GM12878 (cell line): Measurements from ENCODE around the gene CD82.

ENCODE experiments used
- HDGF ChIP-seq: fragments of 450-650 bp; IDR thresholded peaks from 2 replicates; pipeline ENCODE4 v1.6.1; 2016; ENCODE audit warnings: antibody characterized with exemption
- NFIC ChIP-seq: IDR thresholded peaks from 2 replicates; pipeline ENCODE4 v1.6.1; 2012; ENCODE audit warnings: low read depth, mild to moderate bottlenecking, inconsistent platforms, low read length, moderate library complexity
- NR2C1 ChIP-seq: fragments of 450-650 bp; IDR thresholded peaks from 2 replicates; pipeline ENCODE4 v1.6.1; 2017; ENCODE audit warnings: antibody characterized with exemption, mild to moderate bottlenecking, moderate library complexity
- RFX5 ChIP-seq: IDR thresholded peaks from 2 replicates; pipeline ENCODE4 v1.6.1; 2011; ENCODE audit warnings: low read depth, low read length, improper control_type of control experiment
- STAT1 ChIP-seq: fragments of 450-650 bp; conservative IDR thresholded peaks from 2 replicates; pipeline ENCODE4 v1.6.1; 2014; ENCODE audit warnings: antibody characterized with exemption, mild to moderate bottlenecking
- ZBED1 ChIP-seq: IDR thresholded peaks from 2 replicates; pipeline ENCODE4 v1.6.1; 2016; ENCODE audit warnings: borderline replicate concordance
- TF ChIP-seq, protein P1 (sequence below): IDR thresholded peaks from 2 replicates; pipeline ENCODE4 v1.6.1; 2012; ENCODE audit warnings: mild to moderate bottlenecking, low read depth, low read length
- TF ChIP-seq, protein P2 (sequence below), 3 experiments: IDR thresholded peaks in 2 of 3; conservative IDR thresholded peaks in 1 of 3; 2 replicates each; pipeline ENCODE4 v1.5.1; 2011; ENCODE audit warnings: low read depth in 3 of 3, low read length in 3 of 3, mild to moderate bottlenecking in 3 of 3, control low read depth in 2 of 3, moderate library complexity in 2 of 3, inconsistent platforms in 1 of 3, mixed read lengths in 1 of 3; ENCODE audit not compliant: control insufficient read depth in 2 of 3, insufficient read depth in 1 of 3; ENCODE audit errors: extremely low read depth in 1 of 3
- TF ChIP-seq, protein P3 (sequence below): IDR thresholded peaks from 2 replicates; pipeline ENCODE4 v1.6.1; 2011; ENCODE audit warnings: low read depth, mild to moderate bottlenecking, low read length, moderate library complexity, borderline replicate concordance; ENCODE audit errors: extremely low read depth
- TF ChIP-seq, protein P4 (sequence below): IDR thresholded peaks from 2 replicates; pipeline ENCODE4 v1.6.1; 2012; ENCODE audit warnings: low read length, inconsistent platforms

DNA sequence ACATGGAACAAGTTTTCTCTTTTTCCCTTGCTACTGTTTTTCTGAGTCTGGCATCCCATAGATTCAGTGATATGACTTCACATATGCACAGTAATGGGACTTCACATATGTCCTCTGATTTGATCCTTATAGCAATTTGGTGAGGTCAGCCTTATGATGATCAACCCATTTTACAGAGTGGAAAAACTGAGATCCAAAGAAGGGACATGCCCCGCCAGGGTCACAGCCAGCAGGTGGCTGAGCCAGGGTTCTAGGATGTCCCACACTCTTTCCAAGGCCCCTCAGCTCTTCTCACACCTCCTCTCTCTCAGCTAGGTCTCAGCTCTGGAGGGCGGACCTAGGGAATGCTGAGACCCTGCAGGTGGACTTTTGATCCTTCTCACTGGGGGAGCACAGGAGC is 44.3 kb upstream of the CD82 start:
- TF ChIP-seq, protein P1, sequence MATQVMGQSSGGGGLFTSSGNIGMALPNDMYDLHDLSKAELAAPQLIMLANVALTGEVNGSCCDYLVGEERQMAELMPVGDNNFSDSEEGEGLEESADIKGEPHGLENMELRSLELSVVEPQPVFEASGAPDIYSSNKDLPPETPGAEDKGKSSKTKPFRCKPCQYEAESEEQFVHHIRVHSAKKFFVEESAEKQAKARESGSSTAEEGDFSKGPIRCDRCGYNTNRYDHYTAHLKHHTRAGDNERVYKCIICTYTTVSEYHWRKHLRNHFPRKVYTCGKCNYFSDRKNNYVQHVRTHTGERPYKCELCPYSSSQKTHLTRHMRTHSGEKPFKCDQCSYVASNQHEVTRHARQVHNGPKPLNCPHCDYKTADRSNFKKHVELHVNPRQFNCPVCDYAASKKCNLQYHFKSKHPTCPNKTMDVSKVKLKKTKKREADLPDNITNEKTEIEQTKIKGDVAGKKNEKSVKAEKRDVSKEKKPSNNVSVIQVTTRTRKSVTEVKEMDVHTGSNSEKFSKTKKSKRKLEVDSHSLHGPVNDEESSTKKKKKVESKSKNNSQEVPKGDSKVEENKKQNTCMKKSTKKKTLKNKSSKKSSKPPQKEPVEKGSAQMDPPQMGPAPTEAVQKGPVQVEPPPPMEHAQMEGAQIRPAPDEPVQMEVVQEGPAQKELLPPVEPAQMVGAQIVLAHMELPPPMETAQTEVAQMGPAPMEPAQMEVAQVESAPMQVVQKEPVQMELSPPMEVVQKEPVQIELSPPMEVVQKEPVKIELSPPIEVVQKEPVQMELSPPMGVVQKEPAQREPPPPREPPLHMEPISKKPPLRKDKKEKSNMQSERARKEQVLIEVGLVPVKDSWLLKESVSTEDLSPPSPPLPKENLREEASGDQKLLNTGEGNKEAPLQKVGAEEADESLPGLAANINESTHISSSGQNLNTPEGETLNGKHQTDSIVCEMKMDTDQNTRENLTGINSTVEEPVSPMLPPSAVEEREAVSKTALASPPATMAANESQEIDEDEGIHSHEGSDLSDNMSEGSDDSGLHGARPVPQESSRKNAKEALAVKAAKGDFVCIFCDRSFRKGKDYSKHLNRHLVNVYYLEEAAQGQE: no peak
- TF ChIP-seq HDGF: no peak
- TF ChIP-seq NFIC: no peak
- no peak for TF ChIP-seq ZBED1
- TF ChIP-seq, protein P2, sequence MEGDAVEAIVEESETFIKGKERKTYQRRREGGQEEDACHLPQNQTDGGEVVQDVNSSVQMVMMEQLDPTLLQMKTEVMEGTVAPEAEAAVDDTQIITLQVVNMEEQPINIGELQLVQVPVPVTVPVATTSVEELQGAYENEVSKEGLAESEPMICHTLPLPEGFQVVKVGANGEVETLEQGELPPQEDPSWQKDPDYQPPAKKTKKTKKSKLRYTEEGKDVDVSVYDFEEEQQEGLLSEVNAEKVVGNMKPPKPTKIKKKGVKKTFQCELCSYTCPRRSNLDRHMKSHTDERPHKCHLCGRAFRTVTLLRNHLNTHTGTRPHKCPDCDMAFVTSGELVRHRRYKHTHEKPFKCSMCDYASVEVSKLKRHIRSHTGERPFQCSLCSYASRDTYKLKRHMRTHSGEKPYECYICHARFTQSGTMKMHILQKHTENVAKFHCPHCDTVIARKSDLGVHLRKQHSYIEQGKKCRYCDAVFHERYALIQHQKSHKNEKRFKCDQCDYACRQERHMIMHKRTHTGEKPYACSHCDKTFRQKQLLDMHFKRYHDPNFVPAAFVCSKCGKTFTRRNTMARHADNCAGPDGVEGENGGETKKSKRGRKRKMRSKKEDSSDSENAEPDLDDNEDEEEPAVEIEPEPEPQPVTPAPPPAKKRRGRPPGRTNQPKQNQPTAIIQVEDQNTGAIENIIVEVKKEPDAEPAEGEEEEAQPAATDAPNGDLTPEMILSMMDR (IDR thresholded peaks at IDR 0.05 in 2 of 3, conservative IDR thresholded peaks at IDR 0.05 in 1 of 3; ENCODE audit: control insufficient read depth in 2 of 3, extremely low read depth in 1 of 3, insufficient read depth in 1 of 3, low read depth in 3 of 3, low read length in 3 of 3): no peak
- TF ChIP-seq, protein P3, sequence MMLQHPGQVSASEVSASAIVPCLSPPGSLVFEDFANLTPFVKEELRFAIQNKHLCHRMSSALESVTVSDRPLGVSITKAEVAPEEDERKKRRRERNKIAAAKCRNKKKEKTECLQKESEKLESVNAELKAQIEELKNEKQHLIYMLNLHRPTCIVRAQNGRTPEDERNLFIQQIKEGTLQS: no peak
- TF ChIP-seq STAT1: no peak
- no peak for TF ChIP-seq NR2C1
- TF ChIP-seq, protein P4, sequence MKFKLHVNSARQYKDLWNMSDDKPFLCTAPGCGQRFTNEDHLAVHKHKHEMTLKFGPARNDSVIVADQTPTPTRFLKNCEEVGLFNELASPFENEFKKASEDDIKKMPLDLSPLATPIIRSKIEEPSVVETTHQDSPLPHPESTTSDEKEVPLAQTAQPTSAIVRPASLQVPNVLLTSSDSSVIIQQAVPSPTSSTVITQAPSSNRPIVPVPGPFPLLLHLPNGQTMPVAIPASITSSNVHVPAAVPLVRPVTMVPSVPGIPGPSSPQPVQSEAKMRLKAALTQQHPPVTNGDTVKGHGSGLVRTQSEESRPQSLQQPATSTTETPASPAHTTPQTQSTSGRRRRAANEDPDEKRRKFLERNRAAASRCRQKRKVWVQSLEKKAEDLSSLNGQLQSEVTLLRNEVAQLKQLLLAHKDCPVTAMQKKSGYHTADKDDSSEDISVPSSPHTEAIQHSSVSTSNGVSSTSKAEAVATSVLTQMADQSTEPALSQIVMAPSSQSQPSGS: no peak
- no peak for TF ChIP-seq RFX5
